ENCODE measurements around the gene SSC4D. TPM values are rescaled to one million over a fixed set of nuclear protein-coding genes. Genes with fewer than 3 reads are reported as not detected.

Gene SSC4D
- total and polyA plus RNA-seq, 9 of the 15 experiments (the other 6 are each of a cell fraction or from before 2014, with no cell fraction given) = 0.06 to 1.1 (median 0.85) TPM; not detected in 1

DNA sequence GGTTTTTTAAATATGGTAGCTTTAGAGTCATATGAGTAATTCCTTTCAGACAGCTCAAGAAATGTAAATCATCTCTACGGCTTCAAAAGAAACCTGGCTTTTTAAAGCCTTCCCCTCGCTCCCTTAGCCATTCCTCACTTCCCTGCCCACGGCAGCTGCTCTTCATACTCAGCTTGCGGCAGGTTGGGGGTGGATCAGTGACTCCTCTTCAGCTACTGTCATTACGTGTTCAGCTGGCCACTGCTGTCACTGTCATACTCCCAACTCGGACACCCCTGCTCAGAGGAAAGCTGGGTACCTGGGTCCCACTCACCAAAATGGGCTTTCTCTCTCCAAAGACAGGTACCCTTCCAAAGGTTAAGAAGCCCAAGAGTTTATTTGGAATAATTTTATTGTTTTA is 57.3 kb downstream of the SSC4D start:
- no peaks in the 10 kb centered on the region for H3K9me3 ChIP-seq (replicated peaks; ENCODE audit: control insufficient read depth, insufficient read depth, low read depth, low read length)
- ChIA-PET CTCF (ENCODE audit: low intra/inter-chr PET ratio) (no interaction called here), POLR2A (interaction anchor here (0.6 to 3.8 kb wide), 6 partner anchors 9 to 41 kb away, joined by 3 to 11 read pairs (median 5); no protein-coding TSS in a partner anchor)
- peaks cover 4 to 19% of the 10 kb centered on the region in 2 experiments; a peak in 4 of 5 replicates for H3K4me1 ChIP-seq (replicated peaks in 1 of 2; ENCODE audit: control insufficient read depth in 2 of 2, insufficient read depth in 2 of 2, low read length in 2 of 2)
- intact Hi-C loops (cut with micrococcal nuclease) = no loop called here
- H3K27me3 ChIP-seq (ENCODE audit: control insufficient read depth in 2 of 2, insufficient read depth in 2 of 2, low read length in 2 of 2) = no peaks in the 10 kb centered on the region
- peak overlapping the region in 1 of 2 experiments; percentile 41; a peak in 1 of 4 replicates for H3K9ac ChIP-seq (ENCODE audit: insufficient read depth in 1 of 2, low read depth in 2 of 2, low read length in 2 of 2)
- 85% methylated on average over 6 of the region's 6 CpGs for WGBS (ENCODE audit: insufficient coverage, low coverage, missing lambda C conversion rate)
- H3K36me3 ChIP-seq (ENCODE audit: control insufficient read depth, insufficient read depth, low read length) = peaks cover 96% of the 10 kb centered on the region
- no peak overlapping the region for H3K4me2 ChIP-seq (ENCODE audit: insufficient read depth, low read length)
- no peak overlapping the region for H3K4me3 ChIP-seq
- FAIRE-seq (no peak), DNase-seq (ENCODE audit: extremely low read depth in 1 of 4, low spot score in 3 of 4) (no peak), ATAC-seq (peak; percentile 20)
- H4K20me1 ChIP-seq (replicated peaks; ENCODE audit: control insufficient read depth, insufficient read depth, low read length) = peaks cover 53% of the 10 kb centered on the region
- no peak overlapping the region for H2AFZ ChIP-seq (ENCODE audit: low read depth, low read length)
- peaks cover 5% of the 10 kb centered on the region for H3K9me1 ChIP-seq (ENCODE audit: control insufficient read depth, insufficient read depth, low read length)
- peaks cover 100% of the 10 kb centered on the region for H3K79me2 ChIP-seq (ENCODE audit: control insufficient read depth, insufficient read depth, low read length)
- in situ Hi-C loops (cut with MboI) = no loop called here
- no TSS peak for BruUV-seq (replicated peaks)
- H3K27ac ChIP-seq (ENCODE audit: extremely low read depth, low read depth, low read length) = no peak overlapping the region
- TF ChIP-seq ZNF224 (CRISPR knock-in tag; IDR thresholded peaks at IDR 0.05) = no peak
- TF ChIP-seq POLR2G (IDR thresholded peaks at IDR 0.05; ENCODE audit: low read depth, low read length) = no peak
- TF ChIP-seq DDX20 (tag; IDR thresholded peaks at IDR 0.05; ENCODE audit: low read depth) = no peak
- TF ChIP-seq TARDBP (IDR thresholded peaks at IDR 0.05) = no peak
- no peak for TF ChIP-seq RBFOX2 (IDR thresholded peaks at IDR 0.05; ENCODE audit: low read depth, low read length)
- 0 out of 2 replicates have a peak, but pooled peaks have one; percentile 29 for TF ChIP-seq NR1H2 (CRISPR knock-in tag; IDR thresholded peaks at IDR 0.05)
- peak; percentile 8 for TF ChIP-seq MEIS2 (IDR thresholded peaks at IDR 0.05; ENCODE audit: partially characterized antibody)
- TF ChIP-seq, protein P1, sequence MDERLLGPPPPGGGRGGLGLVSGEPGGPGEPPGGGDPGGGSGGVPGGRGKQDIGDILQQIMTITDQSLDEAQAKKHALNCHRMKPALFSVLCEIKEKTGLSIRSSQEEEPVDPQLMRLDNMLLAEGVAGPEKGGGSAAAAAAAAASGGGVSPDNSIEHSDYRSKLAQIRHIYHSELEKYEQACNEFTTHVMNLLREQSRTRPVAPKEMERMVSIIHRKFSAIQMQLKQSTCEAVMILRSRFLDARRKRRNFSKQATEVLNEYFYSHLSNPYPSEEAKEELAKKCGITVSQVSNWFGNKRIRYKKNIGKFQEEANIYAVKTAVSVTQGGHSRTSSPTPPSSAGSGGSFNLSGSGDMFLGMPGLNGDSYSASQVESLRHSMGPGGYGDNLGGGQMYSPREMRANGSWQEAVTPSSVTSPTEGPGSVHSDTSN (CRISPR knock-in tag; IDR thresholded peaks at IDR 0.05; ENCODE audit: low read depth) = no peak
- TF ChIP-seq, protein P1 (tag; conservative IDR thresholded peaks at IDR 0.05; ENCODE audit: low read depth) = 0 out of 2 replicates have a peak, but pooled peaks have one; percentile 25
- no peak for TF ChIP-seq TOE1 (IDR thresholded peaks at IDR 0.05; ENCODE audit: borderline replicate concordance)
- TF ChIP-seq TOE1 (CRISPR knock-in tag; IDR thresholded peaks at IDR 0.05; ENCODE audit: borderline replicate concordance, low read depth) = no peak
- TF ChIP-seq POLR2A (conservative IDR thresholded peaks at IDR 0.05) = 0 out of 2 replicates have a peak, but pooled peaks have one; percentile 12
- TF ChIP-seq, protein P2, sequence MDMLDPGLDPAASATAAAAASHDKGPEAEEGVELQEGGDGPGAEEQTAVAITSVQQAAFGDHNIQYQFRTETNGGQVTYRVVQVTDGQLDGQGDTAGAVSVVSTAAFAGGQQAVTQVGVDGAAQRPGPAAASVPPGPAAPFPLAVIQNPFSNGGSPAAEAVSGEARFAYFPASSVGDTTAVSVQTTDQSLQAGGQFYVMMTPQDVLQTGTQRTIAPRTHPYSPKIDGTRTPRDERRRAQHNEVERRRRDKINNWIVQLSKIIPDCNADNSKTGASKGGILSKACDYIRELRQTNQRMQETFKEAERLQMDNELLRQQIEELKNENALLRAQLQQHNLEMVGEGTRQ (CRISPR knock-in tag; IDR thresholded peaks at IDR 0.05) = no peak
- TF ChIP-seq SIN3A (IDR thresholded peaks at IDR 0.05; ENCODE audit: borderline replicate concordance in 2 of 2, control insufficient read depth in 1 of 2, low read depth in 2 of 2, low read length in 2 of 2) = peak in 1 of 2 experiments; percentile 45; a peak in 1 of 4 replicates
- TF ChIP-seq MIER1 (IDR thresholded peaks at IDR 0.05; ENCODE audit: low read depth) = no peak
- TF ChIP-seq POLR2AphosphoS5 (IDR thresholded peaks at IDR 0.05; ENCODE audit: control insufficient read depth, insufficient read depth, low read depth, low read length) = peak; percentile 47
- TF ChIP-seq, protein P3, sequence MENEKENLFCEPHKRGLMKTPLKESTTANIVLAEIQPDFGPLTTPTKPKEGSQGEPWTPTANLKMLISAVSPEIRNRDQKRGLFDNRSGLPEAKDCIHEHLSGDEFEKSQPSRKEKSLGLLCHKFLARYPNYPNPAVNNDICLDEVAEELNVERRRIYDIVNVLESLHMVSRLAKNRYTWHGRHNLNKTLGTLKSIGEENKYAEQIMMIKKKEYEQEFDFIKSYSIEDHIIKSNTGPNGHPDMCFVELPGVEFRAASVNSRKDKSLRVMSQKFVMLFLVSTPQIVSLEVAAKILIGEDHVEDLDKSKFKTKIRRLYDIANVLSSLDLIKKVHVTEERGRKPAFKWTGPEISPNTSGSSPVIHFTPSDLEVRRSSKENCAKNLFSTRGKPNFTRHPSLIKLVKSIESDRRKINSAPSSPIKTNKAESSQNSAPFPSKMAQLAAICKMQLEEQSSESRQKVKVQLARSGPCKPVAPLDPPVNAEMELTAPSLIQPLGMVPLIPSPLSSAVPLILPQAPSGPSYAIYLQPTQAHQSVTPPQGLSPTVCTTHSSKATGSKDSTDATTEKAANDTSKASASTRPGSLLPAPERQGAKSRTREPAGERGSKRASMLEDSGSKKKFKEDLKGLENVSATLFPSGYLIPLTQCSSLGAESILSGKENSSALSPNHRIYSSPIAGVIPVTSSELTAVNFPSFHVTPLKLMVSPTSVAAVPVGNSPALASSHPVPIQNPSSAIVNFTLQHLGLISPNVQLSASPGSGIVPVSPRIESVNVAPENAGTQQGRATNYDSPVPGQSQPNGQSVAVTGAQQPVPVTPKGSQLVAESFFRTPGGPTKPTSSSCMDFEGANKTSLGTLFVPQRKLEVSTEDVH (IDR thresholded peaks at IDR 0.05; ENCODE audit: low read depth, partially characterized antibody) = no peak

Measured in K562 (cell line).